Central memory CD8-positive, alpha-beta T cell (primary cell): Measurements from ENCODE around the gene SEC63.

ENCODE experiments used
- ATAC-seq: fragments of 150-1000 bp; cut with Tn5 transposase; replicated peaks from 2 replicates; pipeline ENCODE4 v1.10.0; 2022; ENCODE audit warnings: mild to moderate bottlenecking, moderate FRiP score, moderate number of reproducible peaks; ENCODE audit not compliant: poor library complexity, severe bottlenecking; ENCODE audit errors: extremely low read depth
- DNase-seq, 2 donors: peaks; one replicate each; pipeline ENCODE4 v3.0.0; 2021; ENCODE audit warnings: low spot score in 2 of 2
- H3K27ac Mint-ChIP-seq: one replicate; pipeline ENCODE4 v1.8.0; 2022; ENCODE audit warnings: low read depth, mild to moderate bottlenecking, moderate library complexity, mixed read lengths
- H3K27me3 Mint-ChIP-seq: one replicate; pipeline ENCODE4 v1.8.0; 2022; ENCODE audit warnings: mixed read lengths
- H3K36me3 Mint-ChIP-seq: one replicate; pipeline ENCODE4 v1.8.0; 2022; ENCODE audit warnings: mild to moderate bottlenecking, moderate library complexity, mixed read lengths; ENCODE audit not compliant: insufficient read depth
- H3K4me1 Mint-ChIP-seq: one replicate; pipeline ENCODE4 v1.8.0; 2022; ENCODE audit warnings: mixed read lengths
- H3K4me3 Mint-ChIP-seq: one replicate; pipeline ENCODE4 v1.8.0; 2022; ENCODE audit warnings: mild to moderate bottlenecking, moderate library complexity, mixed read lengths
- H3K9me3 Mint-ChIP-seq: one replicate; pipeline ENCODE4 v1.8.0; 2022; ENCODE audit warnings: mixed read lengths

SEC63 gene

GRCh38 chr6:107989166-107990094 is 31.4 kb upstream of the SEC63 start:
- Mint-ChIP-seq H3K36me3 (no peaks in the 10 kb centered on the region), H3K4me3 (no peak overlapping the region), H3K4me1 (no peaks in the 10 kb centered on the region), H3K9me3 (no peaks in the 10 kb centered on the region), H3K27ac (no peak overlapping the region), H3K27me3 (no peaks in the 10 kb centered on the region)
- no peak for ATAC-seq
- DNase-seq: no peak

- no peak overlapping the region for H3K4me3 Mint-ChIP-seq
- H3K27me3 Mint-ChIP-seq: no peaks in the 10 kb centered on the region
These were observed 30.6 kb upstream of the SEC63 start for GRCh38 chr6:107988570-107988969.

GRCh38 chr6:107987805-107988204 is 29.8 kb upstream of the SEC63 start:
- no peak for ATAC-seq
- Mint-ChIP-seq H3K27me3 (peaks cover 3% of the 10 kb centered on the region), H3K9me3 (no peaks in the 10 kb centered on the region), H3K36me3 (no peaks in the 10 kb centered on the region), H3K27ac (no peak overlapping the region), H3K4me3 (no peak overlapping the region), H3K4me1 (no peaks in the 10 kb centered on the region)
- DNase-seq: no peak

More at GRCh38 chr6:107988570-107988969, 30.6 kb upstream of the SEC63 start:
- H3K9me3 Mint-ChIP-seq: no peaks in the 10 kb centered on the region
- H3K27ac Mint-ChIP-seq: no peak overlapping the region
- ATAC-seq: no peak
- DNase-seq: no peak
- no peaks in the 10 kb centered on the region for H3K36me3 Mint-ChIP-seq
- H3K4me1 Mint-ChIP-seq: no peaks in the 10 kb centered on the region

DNA sequence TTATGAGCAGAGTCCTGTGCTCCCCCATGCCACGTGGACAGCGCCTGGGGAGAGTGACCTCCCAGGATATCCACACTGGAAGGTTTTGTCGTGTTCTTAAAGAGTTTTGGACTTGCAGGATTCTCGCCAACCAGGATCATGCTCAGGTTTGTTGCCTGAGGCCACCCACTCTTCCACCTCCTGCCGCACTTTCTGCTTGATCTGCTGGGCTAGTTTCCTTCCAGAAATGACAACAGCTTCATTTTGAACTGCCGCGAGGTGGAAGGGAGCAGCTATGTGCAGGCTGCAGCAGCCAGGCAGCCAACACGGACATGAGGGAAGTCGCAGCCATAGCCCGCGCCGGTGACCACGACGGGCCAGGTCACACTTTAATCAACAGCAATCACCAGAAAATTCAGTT is 27.7 kb upstream of the SEC63 start:
- ATAC-seq (no peak), DNase-seq (no peak)
- no peaks in the 10 kb centered on the region for H3K4me1 Mint-ChIP-seq
- no peak overlapping the region for H3K27ac Mint-ChIP-seq
- H3K27me3 Mint-ChIP-seq: peaks cover 13% of the 10 kb centered on the region
- H3K4me3 Mint-ChIP-seq: no peak overlapping the region
- no peaks in the 10 kb centered on the region for H3K9me3 Mint-ChIP-seq
- no peaks in the 10 kb centered on the region for H3K36me3 Mint-ChIP-seq

DNA sequence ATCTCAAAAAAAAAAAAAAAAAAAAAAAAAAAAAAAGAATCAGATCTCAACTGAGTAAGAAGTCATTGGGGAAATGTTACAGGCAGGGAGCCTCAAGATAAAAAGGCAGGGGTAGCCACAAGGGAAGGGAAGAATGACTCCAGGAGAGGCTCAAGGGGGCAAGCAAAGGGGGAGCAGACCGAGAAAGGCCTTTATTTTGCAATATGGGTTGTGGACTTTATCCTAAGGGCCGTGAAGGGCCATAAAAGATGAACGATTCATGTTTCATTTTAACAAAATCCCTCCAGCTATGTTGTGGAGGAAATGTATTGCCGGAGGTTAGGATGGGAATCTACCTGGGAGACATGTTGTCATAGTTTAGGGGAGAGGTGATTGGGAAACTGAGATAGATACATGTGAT is 25.8 kb upstream of the SEC63 start:
- Mint-ChIP-seq H3K4me1 (no peaks in the 10 kb centered on the region), H3K9me3 (no peaks in the 10 kb centered on the region), H3K27ac (no peak overlapping the region), H3K27me3 (peaks cover 13% of the 10 kb centered on the region), H3K4me3 (no peak overlapping the region), H3K36me3 (no peaks in the 10 kb centered on the region)
- ATAC-seq (no peak), DNase-seq (no peak)

DNA sequence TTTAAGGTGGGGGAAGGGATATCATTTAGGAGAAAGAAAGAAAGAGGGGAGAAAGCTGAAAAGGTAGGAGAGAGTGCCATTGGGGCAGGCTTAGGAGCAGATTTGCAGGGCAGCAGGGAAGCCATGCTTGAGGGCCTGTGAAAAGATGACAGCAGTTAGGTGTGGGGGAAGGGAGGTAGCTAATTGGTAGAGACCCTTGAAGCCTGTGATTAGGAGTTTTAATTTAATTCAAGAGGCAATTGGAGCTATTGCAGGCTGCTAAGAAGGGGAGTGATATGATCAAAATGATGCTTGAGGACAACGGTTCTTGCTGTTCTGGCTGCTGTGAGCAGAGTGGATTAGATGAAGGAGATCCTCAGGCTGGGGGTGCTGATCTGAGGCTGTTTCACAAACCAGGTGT is 24.5 kb upstream of the SEC63 start:
- peaks cover 13% of the 10 kb centered on the region for H3K27me3 Mint-ChIP-seq
- ATAC-seq: no peak

GRCh38 chr6:107981695-107982094 is 23.7 kb upstream of the SEC63 start:
- Mint-ChIP-seq H3K36me3 (no peaks in the 10 kb centered on the region), H3K9me3 (no peaks in the 10 kb centered on the region), H3K4me1 (no peaks in the 10 kb centered on the region), H3K27ac (no peak overlapping the region), H3K4me3 (no peak overlapping the region), H3K27me3 (peaks cover 13% of the 10 kb centered on the region)
- ATAC-seq: no peak
- DNase-seq: no peak

More for the DNA sequence above, 24.5 kb upstream of the SEC63 start:
- H3K36me3 Mint-ChIP-seq: no peaks in the 10 kb centered on the region
- H3K4me1 Mint-ChIP-seq: no peaks in the 10 kb centered on the region
- no peak overlapping the region for H3K27ac Mint-ChIP-seq
- H3K4me3 Mint-ChIP-seq: no peak overlapping the region
- no peak for DNase-seq
- H3K9me3 Mint-ChIP-seq: no peaks in the 10 kb centered on the region

GRCh38 chr6:107977283-107977682 is 19.3 kb upstream of the SEC63 start:
- H3K27ac Mint-ChIP-seq: no peak overlapping the region
- ATAC-seq: no peak
- H3K9me3 Mint-ChIP-seq: no peaks in the 10 kb centered on the region
- no peak for DNase-seq
- no peak overlapping the region for H3K4me3 Mint-ChIP-seq
- no peaks in the 10 kb centered on the region for H3K36me3 Mint-ChIP-seq
- H3K27me3 Mint-ChIP-seq: peaks cover 5% of the 10 kb centered on the region
- peaks cover 9% of the 10 kb centered on the region for H3K4me1 Mint-ChIP-seq

- Mint-ChIP-seq H3K27ac (no peak overlapping the region), H3K4me1 (peaks cover 11% of the 10 kb centered on the region), H3K27me3 (no peaks in the 10 kb centered on the region), H3K4me3 (no peak overlapping the region), H3K36me3 (no peaks in the 10 kb centered on the region), H3K9me3 (no peaks in the 10 kb centered on the region)
- DNase-seq: no peak
- no peak for ATAC-seq
These were observed 18.3 kb upstream of the SEC63 start for GRCh38 chr6:107976155-107976783.

GRCh38 chr6:107973594-107973993 is 15.6 kb upstream of the SEC63 start:
- Mint-ChIP-seq H3K27me3 (no peaks in the 10 kb centered on the region), H3K9me3 (no peaks in the 10 kb centered on the region), H3K4me3 (no peak overlapping the region), H3K4me1 (peaks cover 11% of the 10 kb centered on the region), H3K27ac (no peak overlapping the region), H3K36me3 (no peaks in the 10 kb centered on the region)
- DNase-seq (no peak), ATAC-seq (no peak)

GRCh38 chr6:107972413-107973096 is 14.5 kb upstream of the SEC63 start:
- ATAC-seq (no peak), DNase-seq (no peak)
- Mint-ChIP-seq H3K27me3 (no peaks in the 10 kb centered on the region), H3K27ac (peak overlapping the region; percentile 42), H3K9me3 (no peaks in the 10 kb centered on the region), H3K36me3 (no peaks in the 10 kb centered on the region), H3K4me3 (no peak overlapping the region), H3K4me1 (peaks cover 11% of the 10 kb centered on the region)

GRCh38 chr6:107971181-107971580 is 13.2 kb upstream of the SEC63 start:
- no peaks in the 10 kb centered on the region for H3K27me3 Mint-ChIP-seq
- no peak overlapping the region for H3K27ac Mint-ChIP-seq
- no peak overlapping the region for H3K4me3 Mint-ChIP-seq
- DNase-seq (no peak), ATAC-seq (no peak)
- no peaks in the 10 kb centered on the region for H3K9me3 Mint-ChIP-seq
- no peaks in the 10 kb centered on the region for H3K36me3 Mint-ChIP-seq
- H3K4me1 Mint-ChIP-seq: peaks cover 11% of the 10 kb centered on the region
